Measurements from ENCODE around the gene FAIM2. TPM values are rescaled to one million over a fixed set of nuclear protein-coding genes. Genes with fewer than 3 reads are reported as not detected.

The FAIM2 gene
- total RNA-seq, 1 experiment from 2014 or later = 0.22 TPM

DNA sequence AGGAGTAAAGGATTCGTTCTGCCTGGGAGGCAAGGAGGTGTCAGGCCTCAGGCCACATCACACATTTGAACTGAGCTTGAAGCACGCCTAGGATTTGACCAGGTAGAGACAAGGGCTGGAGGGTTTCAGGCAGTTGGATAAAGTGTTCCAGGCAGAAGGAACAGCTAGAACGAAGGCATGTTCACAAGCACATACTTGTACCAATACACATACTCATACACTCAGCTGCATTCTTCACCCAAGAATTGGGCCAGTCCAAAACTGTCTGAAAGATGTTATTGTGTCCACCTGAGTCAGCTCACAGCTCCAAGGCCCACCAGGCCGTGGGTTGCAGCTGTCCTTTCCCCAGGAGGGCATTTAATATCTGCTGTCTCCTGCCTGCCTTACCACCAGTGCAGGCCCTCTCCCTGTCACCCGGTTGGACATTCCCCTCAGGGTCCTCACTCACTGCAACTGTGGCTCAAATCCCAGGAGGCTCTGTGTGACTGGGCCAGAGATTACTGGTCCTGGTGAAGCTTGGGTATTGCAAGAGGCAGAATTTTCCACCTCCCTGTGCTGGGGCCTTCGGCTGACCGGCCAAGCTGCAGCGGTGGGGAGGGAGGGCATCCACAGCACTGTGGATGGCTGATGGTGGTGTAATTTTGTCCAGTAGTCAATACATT, 34.1 kb upstream of the FAIM2 start (continued):
- TF ChIP-seq, protein P1, sequence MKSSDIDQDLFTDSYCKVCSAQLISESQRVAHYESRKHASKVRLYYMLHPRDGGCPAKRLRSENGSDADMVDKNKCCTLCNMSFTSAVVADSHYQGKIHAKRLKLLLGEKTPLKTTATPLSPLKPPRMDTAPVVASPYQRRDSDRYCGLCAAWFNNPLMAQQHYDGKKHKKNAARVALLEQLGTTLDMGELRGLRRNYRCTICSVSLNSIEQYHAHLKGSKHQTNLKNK (CRISPR knock-in tag; IDR thresholded peaks at IDR 0.05) = no peak
- TF ChIP-seq E2F4 (CRISPR knock-in tag; IDR thresholded peaks at IDR 0.05; ENCODE audit: borderline replicate concordance, low read depth) = no peak
- TF ChIP-seq, protein P2, sequence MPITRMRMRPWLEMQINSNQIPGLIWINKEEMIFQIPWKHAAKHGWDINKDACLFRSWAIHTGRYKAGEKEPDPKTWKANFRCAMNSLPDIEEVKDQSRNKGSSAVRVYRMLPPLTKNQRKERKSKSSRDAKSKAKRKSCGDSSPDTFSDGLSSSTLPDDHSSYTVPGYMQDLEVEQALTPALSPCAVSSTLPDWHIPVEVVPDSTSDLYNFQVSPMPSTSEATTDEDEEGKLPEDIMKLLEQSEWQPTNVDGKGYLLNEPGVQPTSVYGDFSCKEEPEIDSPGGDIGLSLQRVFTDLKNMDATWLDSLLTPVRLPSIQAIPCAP (CRISPR knock-in tag; IDR thresholded peaks at IDR 0.05) = no peak

- no peak overlapping the region for H3K4me3 Mint-ChIP-seq
- CTCF ChIA-PET = interaction anchor here (1.2 to 4.6 kb wide), 3 partner anchors 9 to 70 kb away, joined by 8 to 30 read pairs (median 9); no protein-coding TSS in a partner anchor
- ATAC-seq = no peak
Observed at GRCh38 chr12:49936925-49937324, 33.2 kb upstream of the FAIM2 start.

DNA sequence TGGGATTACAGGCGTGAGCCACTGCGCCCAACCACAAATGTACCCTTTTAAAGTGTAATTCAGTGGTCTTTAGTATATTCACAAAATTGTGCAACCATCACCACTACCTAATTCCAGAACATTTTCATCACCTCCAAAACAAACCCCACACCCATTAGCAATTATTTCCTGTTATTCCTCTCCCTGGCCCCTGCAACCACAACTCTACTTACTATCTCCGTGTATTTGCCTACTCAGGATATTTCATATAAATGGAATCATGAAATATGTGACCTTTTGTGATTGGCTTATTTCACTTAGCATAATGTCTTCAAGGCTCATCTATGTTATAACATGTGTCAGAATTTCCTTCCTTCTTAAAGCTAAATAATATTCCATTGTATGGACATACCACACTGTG, 30.8 kb upstream of the FAIM2 start:
- DNase-seq (ENCODE audit: low spot score) (no peak), ATAC-seq (no peak)
- no peak for TF ChIP-seq SOX15 (CRISPR knock-in tag; IDR thresholded peaks at IDR 0.05)
- TF ChIP-seq CREB1 (CRISPR knock-in tag; IDR thresholded peaks at IDR 0.05) = no peak
- no peak for TF ChIP-seq TEAD1 (CRISPR knock-in tag; IDR thresholded peaks at IDR 0.05)
- no peak for TF ChIP-seq PRRX2 (CRISPR knock-in tag; IDR thresholded peaks at IDR 0.05)
- TF ChIP-seq TCF7 (CRISPR knock-in tag; IDR thresholded peaks at IDR 0.05; ENCODE audit: low read depth) = no peak
- no peak for TF ChIP-seq ETV6 (CRISPR knock-in tag; IDR thresholded peaks at IDR 0.05)
- Mint-ChIP-seq H3K27me3 (ENCODE audit: low read depth) (no peaks in the 10 kb centered on the region; the same call in 1 of the 2 replicates), H3K27ac (no peak overlapping the region), H3K36me3 (no peaks in the 10 kb centered on the region), H3K4me1 (peaks cover 6% of the 10 kb centered on the region; the same call in 1 of the 2 replicates), H3K9me3 (no peaks in the 10 kb centered on the region), H3K4me3 (no peak overlapping the region)
- ChIA-PET CTCF (interaction anchor here (4.6 kb wide), 1 partner anchor 11 kb away, joined by 30 read pairs; no protein-coding TSS in a partner anchor), POLR2A (no interaction called here)

More at GRCh38 chr12:49936925-49937324, 33.2 kb upstream of the FAIM2 start:
- Mint-ChIP-seq H3K27me3 (ENCODE audit: low read depth) (no peaks in the 10 kb centered on the region; the same call in 1 of the 2 replicates), H3K9me3 (no peaks in the 10 kb centered on the region), H3K36me3 (no peaks in the 10 kb centered on the region), H3K27ac (no peak overlapping the region), H3K4me1 (peaks cover 10% of the 10 kb centered on the region)
- POLR2A ChIA-PET = no interaction called here
- TF ChIP-seq ZNF317 (CRISPR knock-in tag; IDR thresholded peaks at IDR 0.05; ENCODE audit: borderline replicate concordance, low read depth) (no peak), KAT7 (CRISPR knock-in tag; IDR thresholded peaks at IDR 0.05; ENCODE audit: borderline replicate concordance) (no peak), RORB (CRISPR knock-in tag; IDR thresholded peaks at IDR 0.05) (no peak), ZNF232 (CRISPR knock-in tag; IDR thresholded peaks at IDR 0.05) (no peak), SOX15 (CRISPR knock-in tag; IDR thresholded peaks at IDR 0.05) (no peak), NFYB (CRISPR knock-in tag; conservative IDR thresholded peaks at IDR 0.05; ENCODE audit: low read depth) (no peak), USF2 (CRISPR knock-in tag; IDR thresholded peaks at IDR 0.05) (no peak), ZNF396 (CRISPR knock-in tag; IDR thresholded peaks at IDR 0.05; ENCODE audit: borderline replicate concordance) (no peak), E2F5 (CRISPR knock-in tag; IDR thresholded peaks at IDR 0.05) (no peak), CREM (CRISPR knock-in tag; IDR thresholded peaks at IDR 0.05) (no peak), CREB1 (CRISPR knock-in tag; IDR thresholded peaks at IDR 0.05) (no peak)
- DNase-seq (ENCODE audit: low spot score) = no peak
